ENCODE measurements around the gene BCAS1.

DNA sequence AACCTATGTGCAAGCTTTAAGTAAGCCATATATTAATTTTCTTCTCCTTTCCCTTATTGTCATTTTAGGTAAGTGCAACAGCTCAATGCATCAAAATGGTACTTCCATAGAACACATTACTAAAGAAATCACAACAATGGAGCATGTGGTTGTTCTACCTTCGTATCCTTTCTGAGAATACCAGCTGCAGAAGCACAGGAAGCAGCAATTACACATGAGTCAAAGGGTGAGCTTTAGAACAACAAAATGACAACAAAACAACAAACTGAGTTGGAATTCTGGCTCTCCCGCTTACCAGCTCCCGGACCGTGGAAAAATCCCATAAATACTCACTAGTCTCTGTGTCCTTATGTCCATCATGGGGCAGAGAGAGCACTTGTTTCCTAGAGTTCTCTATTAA is 108.9 kb downstream of the BCAS1 start:
- TF ChIP-seq, protein P1, sequence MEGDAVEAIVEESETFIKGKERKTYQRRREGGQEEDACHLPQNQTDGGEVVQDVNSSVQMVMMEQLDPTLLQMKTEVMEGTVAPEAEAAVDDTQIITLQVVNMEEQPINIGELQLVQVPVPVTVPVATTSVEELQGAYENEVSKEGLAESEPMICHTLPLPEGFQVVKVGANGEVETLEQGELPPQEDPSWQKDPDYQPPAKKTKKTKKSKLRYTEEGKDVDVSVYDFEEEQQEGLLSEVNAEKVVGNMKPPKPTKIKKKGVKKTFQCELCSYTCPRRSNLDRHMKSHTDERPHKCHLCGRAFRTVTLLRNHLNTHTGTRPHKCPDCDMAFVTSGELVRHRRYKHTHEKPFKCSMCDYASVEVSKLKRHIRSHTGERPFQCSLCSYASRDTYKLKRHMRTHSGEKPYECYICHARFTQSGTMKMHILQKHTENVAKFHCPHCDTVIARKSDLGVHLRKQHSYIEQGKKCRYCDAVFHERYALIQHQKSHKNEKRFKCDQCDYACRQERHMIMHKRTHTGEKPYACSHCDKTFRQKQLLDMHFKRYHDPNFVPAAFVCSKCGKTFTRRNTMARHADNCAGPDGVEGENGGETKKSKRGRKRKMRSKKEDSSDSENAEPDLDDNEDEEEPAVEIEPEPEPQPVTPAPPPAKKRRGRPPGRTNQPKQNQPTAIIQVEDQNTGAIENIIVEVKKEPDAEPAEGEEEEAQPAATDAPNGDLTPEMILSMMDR (tag by site-specific recombination; IDR thresholded peaks at IDR 0.05), result no peak
- TF ChIP-seq SCRT1 (tag by site-specific recombination; IDR thresholded peaks at IDR 0.05; ENCODE audit: borderline replicate concordance), result no peak
- TF ChIP-seq, protein P2, sequence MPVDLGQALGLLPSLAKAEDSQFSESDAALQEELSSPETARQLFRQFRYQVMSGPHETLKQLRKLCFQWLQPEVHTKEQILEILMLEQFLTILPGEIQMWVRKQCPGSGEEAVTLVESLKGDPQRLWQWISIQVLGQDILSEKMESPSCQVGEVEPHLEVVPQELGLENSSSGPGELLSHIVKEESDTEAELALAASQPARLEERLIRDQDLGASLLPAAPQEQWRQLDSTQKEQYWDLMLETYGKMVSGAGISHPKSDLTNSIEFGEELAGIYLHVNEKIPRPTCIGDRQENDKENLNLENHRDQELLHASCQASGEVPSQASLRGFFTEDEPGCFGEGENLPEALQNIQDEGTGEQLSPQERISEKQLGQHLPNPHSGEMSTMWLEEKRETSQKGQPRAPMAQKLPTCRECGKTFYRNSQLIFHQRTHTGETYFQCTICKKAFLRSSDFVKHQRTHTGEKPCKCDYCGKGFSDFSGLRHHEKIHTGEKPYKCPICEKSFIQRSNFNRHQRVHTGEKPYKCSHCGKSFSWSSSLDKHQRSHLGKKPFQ (tag by site-specific recombination; IDR thresholded peaks at IDR 0.05), result no peak
- no peak for TF ChIP-seq KLF8 (tag by site-specific recombination; IDR thresholded peaks at IDR 0.05)
- no peak for TF ChIP-seq BCL11A (tag by site-specific recombination; IDR thresholded peaks at IDR 0.05; ENCODE audit: low read depth)
- no peak for TF ChIP-seq ZBTB17 (tag by site-specific recombination; IDR thresholded peaks at IDR 0.05)
- no peak for TF ChIP-seq HOXA7 (CRISPR knock-in tag; IDR thresholded peaks at IDR 0.05; ENCODE audit: borderline replicate concordance)
- TF ChIP-seq, protein P3, sequence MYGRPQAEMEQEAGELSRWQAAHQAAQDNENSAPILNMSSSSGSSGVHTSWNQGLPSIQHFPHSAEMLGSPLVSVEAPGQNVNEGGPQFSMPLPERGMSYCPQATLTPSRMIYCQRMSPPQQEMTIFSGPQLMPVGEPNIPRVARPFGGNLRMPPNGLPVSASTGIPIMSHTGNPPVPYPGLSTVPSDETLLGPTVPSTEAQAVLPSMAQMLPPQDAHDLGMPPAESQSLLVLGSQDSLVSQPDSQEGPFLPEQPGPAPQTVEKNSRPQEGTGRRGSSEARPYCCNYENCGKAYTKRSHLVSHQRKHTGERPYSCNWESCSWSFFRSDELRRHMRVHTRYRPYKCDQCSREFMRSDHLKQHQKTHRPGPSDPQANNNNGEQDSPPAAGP (tag by site-specific recombination; IDR thresholded peaks at IDR 0.05), result no peak
- TF ChIP-seq ZNF391 (tag by site-specific recombination; IDR thresholded peaks at IDR 0.05; ENCODE audit: borderline replicate concordance, low read depth), result no peak
- TF ChIP-seq, protein P4, sequence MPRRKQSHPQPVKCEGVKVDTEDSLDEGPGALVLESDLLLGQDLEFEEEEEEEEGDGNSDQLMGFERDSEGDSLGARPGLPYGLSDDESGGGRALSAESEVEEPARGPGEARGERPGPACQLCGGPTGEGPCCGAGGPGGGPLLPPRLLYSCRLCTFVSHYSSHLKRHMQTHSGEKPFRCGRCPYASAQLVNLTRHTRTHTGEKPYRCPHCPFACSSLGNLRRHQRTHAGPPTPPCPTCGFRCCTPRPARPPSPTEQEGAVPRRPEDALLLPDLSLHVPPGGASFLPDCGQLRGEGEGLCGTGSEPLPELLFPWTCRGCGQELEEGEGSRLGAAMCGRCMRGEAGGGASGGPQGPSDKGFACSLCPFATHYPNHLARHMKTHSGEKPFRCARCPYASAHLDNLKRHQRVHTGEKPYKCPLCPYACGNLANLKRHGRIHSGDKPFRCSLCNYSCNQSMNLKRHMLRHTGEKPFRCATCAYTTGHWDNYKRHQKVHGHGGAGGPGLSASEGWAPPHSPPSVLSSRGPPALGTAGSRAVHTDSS (tag by site-specific recombination; IDR thresholded peaks at IDR 0.05), result no peak
- no peak for TF ChIP-seq ZNF433 (tag by site-specific recombination; IDR thresholded peaks at IDR 0.05; ENCODE audit: low read depth)

Data from HEK293 (cell line).